Left colon (tissue), 2 donors: ENCODE results near the gene ITGA11. TPM values are rescaled to one million over a fixed set of nuclear protein-coding genes. Genes with fewer than 3 reads are reported as not detected.

Experiments
- ATAC-seq: fragments of 200-7000 bp; cut with Tn5 transposase; one replicate; pipeline ENCODE4 v1.9.1; 2020; ENCODE audit warnings: mild to moderate bottlenecking, moderate library complexity
- DNase-seq, 2 donors: peaks; one replicate each; pipeline ENCODE4 v3.0.0-alpha.2; 2020
- intact Hi-C, 2 donors: fragments of 100-400 bp; cut with DNase I in 1 of 2; cut with micrococcal nuclease in 1 of 2; formaldehyde crosslinking; loops; one replicate each; pipeline versions ENCODE4 v1.11.2 to v1.14.0; 2022; cut with DNase I, micrococcal nuclease
- total RNA-seq, 2 donors: library from RNA; stranded (reverse); fragmentation: NEBNext Ultra II Directional; extraction: Animal tissue kit (Norgen Biotek cat#: 25700); gene quantifications; one replicate each; pipeline ENCODE4 v1.2.1, GENCODE V29; 2021
- donor health status: DM: no; HTN: no; CAD: no.
- donor health status: DM: yes; HTN: yes; CAD: no.

Gene ITGA11
- total RNA-seq, 2 donors from 2014 or later: 1.4 to 2.4 TPM

- no peak for ATAC-seq
- no peak for DNase-seq
- intact Hi-C loops: no loop called here
Measured at GRCh38 chr15:68311859-68312557, 120.0 kb downstream of the ITGA11 start.

- intact Hi-C loops: no loop called here
- ATAC-seq (no peak), DNase-seq (no peak)
Measured at GRCh38 chr15:68311464-68311835, 120.5 kb downstream of the ITGA11 start.

GRCh38 chr15:68310804-68311463, 121.0 kb downstream of the ITGA11 start:
- DNase-seq (no peak), ATAC-seq (no peak)
- intact Hi-C loops: no loop called here

- DNase-seq (no peak), ATAC-seq (no peak)
- intact Hi-C loops: no loop called here
Measured at GRCh38 chr15:68310178-68310803, 121.7 kb downstream of the ITGA11 start.

GRCh38 chr15:68309024-68309423, 122.9 kb downstream of the ITGA11 start:
- no peak for DNase-seq
- intact Hi-C loops: loop anchor here in 1 of 2 donors (10.0 kb wide), 1 partner anchor 76 kb away; no protein-coding TSS in a partner anchor
- no peak for ATAC-seq

GRCh38 chr15:68307131-68307928, 124.6 kb downstream of the ITGA11 start:
- DNase-seq: no peak
- intact Hi-C loops: loop anchor here in 1 of 2 donors (2.0 to 10.0 kb wide), 2 partner anchors 55 to 77 kb away; no protein-coding TSS in a partner anchor
- ATAC-seq: no peak

GRCh38 chr15:68305420-68305871, 126.5 kb downstream of the ITGA11 start:
- DNase-seq: no peak
- intact Hi-C loops: loop anchor here in 1 of 2 donors (10.0 kb wide), 1 partner anchor 79 kb away; no protein-coding TSS in a partner anchor
- ATAC-seq: no peak

- intact Hi-C loops: loop anchor here in 1 of 2 donors (10.0 kb wide), 1 partner anchor 80 kb away; no protein-coding TSS in a partner anchor
- no peak for ATAC-seq
- DNase-seq: no peak
Measured at GRCh38 chr15:68304589-68305337, 127.2 kb downstream of the ITGA11 start.

- DNase-seq: no peak
- no peak for ATAC-seq
- intact Hi-C loops: loop anchor here in 1 of 2 donors (10.0 kb wide), 1 partner anchor 81 kb away; no protein-coding TSS in a partner anchor
Measured at GRCh38 chr15:68303560-68304436, 128.2 kb downstream of the ITGA11 start.

GRCh38 chr15:68303134-68303533, 128.8 kb downstream of the ITGA11 start:
- ATAC-seq: no peak
- intact Hi-C loops: loop anchor here in 1 of 2 donors (10.0 kb wide), 1 partner anchor 82 kb away; no protein-coding TSS in a partner anchor
- no peak for DNase-seq

GRCh38 chr15:68302729-68303128, 129.2 kb downstream of the ITGA11 start:
- DNase-seq (no peak), ATAC-seq (no peak)
- intact Hi-C loops: loop anchor here in 1 of 2 donors (10.0 kb wide), 1 partner anchor 82 kb away; no protein-coding TSS in a partner anchor

GRCh38 chr15:68301301-68301700, 130.7 kb downstream of the ITGA11 start:
- DNase-seq: no peak
- no peak for ATAC-seq
- intact Hi-C loops: loop anchor here in 1 of 2 donors (10.0 kb wide), 1 partner anchor 84 kb away; no protein-coding TSS in a partner anchor

GRCh38 chr15:68300115-68300940, 131.6 kb downstream of the ITGA11 start:
- intact Hi-C loops: loop anchor here in 1 of 2 donors (10.0 kb wide), 1 partner anchor 84 kb away; no protein-coding TSS in a partner anchor

GRCh38 chr15:68299436-68299835, 132.5 kb downstream of the ITGA11 start:
- ATAC-seq: no peak
- DNase-seq: no peak
- intact Hi-C loops: no loop called here

More at GRCh38 chr15:68300115-68300940, 131.6 kb downstream of the ITGA11 start:
- ATAC-seq (peak; percentile 91), DNase-seq (peak; percentile 37 to 51)

- peak; percentile 44 for ATAC-seq
- intact Hi-C loops: no loop called here
- no peak for DNase-seq
Measured at GRCh38 chr15:68298882-68299381, 133.0 kb downstream of the ITGA11 start.

GRCh38 chr15:68298336-68298735, 133.6 kb downstream of the ITGA11 start:
- ATAC-seq (no peak), DNase-seq (no peak)
- intact Hi-C loops: no loop called here
